Neutrophil (primary cell): Measurements from ENCODE around the gene HERC5.

Source experiments
- H3K27ac ChIP-seq: fragments of 200-600 bp; sonication (generic); 2 replicates; pipeline ENCODE4 v1.5.1; 2016; ENCODE audit warnings: mild to moderate bottlenecking, moderate library complexity
- H3K27me3 ChIP-seq: fragments of 200-600 bp; sonication (generic); 2 replicates; pipeline ENCODE4 v1.6.0; 2016; ENCODE audit warnings: mild to moderate bottlenecking
- H3K36me3 ChIP-seq: fragments of 200-600 bp; sonication (generic); 2 replicates; pipeline ENCODE4 v1.5.1; 2017
- H3K4me1 ChIP-seq, 2 experiments: fragments of 200-600 bp in 1 of 2; sonication (generic) in 1 of 2; 1 replicate in 1 of 2; 2 replicates in 1 of 2; pipeline versions ENCODE4 v1.5.1 to v1.6.1; 2013 to 2016; ENCODE audit warnings: low read depth in 1 of 2, low read length in 1 of 2, mild to moderate bottlenecking in 1 of 2, moderate library complexity in 1 of 2; ENCODE audit not compliant: control insufficient read depth in 1 of 2, insufficient read depth in 1 of 2
- H3K4me3 ChIP-seq, 2 experiments: fragments of 200-600 bp in 1 of 2; sonication (generic) in 1 of 2; 1 replicate in 1 of 2; 2 replicates in 1 of 2; pipeline ENCODE4 v1.5.1; 2013 to 2016; ENCODE audit warnings: low read depth in 1 of 2, low read length in 1 of 2, mild to moderate bottlenecking in 1 of 2, moderate library complexity in 1 of 2
- H3K9me3 ChIP-seq: fragments of 200-600 bp; sonication (generic); 2 replicates; pipeline ENCODE4 v1.5.1; 2016
- CTCF ChIP-seq: fragments of 200-600 bp; sonication (generic); IDR thresholded peaks from 2 replicates; pipeline ENCODE4 v1.5.1; 2016; ENCODE audit warnings: antibody characterized with exemption

The HERC5 gene

GRCh38 chr4:88414755-88415154 lies 42.2 kb upstream of the HERC5 start:
- Histone ChIP-seq H3K36me3 (no peaks in the 10 kb centered on the region), H3K4me3 (no peak overlapping the region), H3K9me3 (no peaks in the 10 kb centered on the region), H3K4me1 (no peaks in the 10 kb centered on the region), H3K27me3 (no peaks in the 10 kb centered on the region), H3K27ac (no peak overlapping the region)
- no peak for TF ChIP-seq CTCF

- no peak for TF ChIP-seq CTCF
- H3K4me1 ChIP-seq: no peaks in the 10 kb centered on the region
- H3K4me3 ChIP-seq: no peak overlapping the region
- H3K9me3 ChIP-seq: no peaks in the 10 kb centered on the region
- H3K36me3 ChIP-seq: no peaks in the 10 kb centered on the region
- H3K27ac ChIP-seq: no peak overlapping the region
- H3K27me3 ChIP-seq: no peaks in the 10 kb centered on the region
These were observed 40.9 kb upstream of the HERC5 start for GRCh38 chr4:88415982-88416381.

GRCh38 chr4:88418411-88418810 lies 38.5 kb upstream of the HERC5 start:
- no peak for TF ChIP-seq CTCF
- Histone ChIP-seq H3K36me3 (no peaks in the 10 kb centered on the region), H3K4me1 (no peaks in the 10 kb centered on the region), H3K27me3 (no peaks in the 10 kb centered on the region), H3K4me3 (no peak overlapping the region), H3K9me3 (no peaks in the 10 kb centered on the region), H3K27ac (no peak overlapping the region)

GRCh38 chr4:88419874-88420273 lies 37.0 kb upstream of the HERC5 start:
- Histone ChIP-seq H3K36me3 (no peaks in the 10 kb centered on the region), H3K4me3 (no peak overlapping the region), H3K4me1 (no peaks in the 10 kb centered on the region), H3K27ac (no peak overlapping the region), H3K27me3 (no peaks in the 10 kb centered on the region), H3K9me3 (no peaks in the 10 kb centered on the region)
- no peak for TF ChIP-seq CTCF

- H3K4me3 ChIP-seq: no peak overlapping the region
- H3K9me3 ChIP-seq: no peaks in the 10 kb centered on the region
- H3K4me1 ChIP-seq: no peaks in the 10 kb centered on the region
- no peak overlapping the region for H3K27ac ChIP-seq
- no peak for TF ChIP-seq CTCF
- H3K27me3 ChIP-seq: no peaks in the 10 kb centered on the region
- H3K36me3 ChIP-seq: no peaks in the 10 kb centered on the region
These were observed 36.1 kb upstream of the HERC5 start for GRCh38 chr4:88420844-88421243.

- Histone ChIP-seq H3K36me3 (no peaks in the 10 kb centered on the region), H3K27ac (no peak overlapping the region), H3K9me3 (no peaks in the 10 kb centered on the region), H3K27me3 (no peaks in the 10 kb centered on the region), H3K4me3 (no peak overlapping the region), H3K4me1 (no peaks in the 10 kb centered on the region)
- TF ChIP-seq CTCF: no peak
These were observed 34.5 kb upstream of the HERC5 start for GRCh38 chr4:88422403-88422802.
